NCI-H2227 (cell line): Measurements from ENCODE around the gene FAF2.

Experiments
- DNase-seq: peaks from one replicate; lab custom pipeline; 2025; ENCODE audit not compliant: unreplicated experiment; lab: John Stamatoyannopoulos, UW

Gene FAF2

DNA sequence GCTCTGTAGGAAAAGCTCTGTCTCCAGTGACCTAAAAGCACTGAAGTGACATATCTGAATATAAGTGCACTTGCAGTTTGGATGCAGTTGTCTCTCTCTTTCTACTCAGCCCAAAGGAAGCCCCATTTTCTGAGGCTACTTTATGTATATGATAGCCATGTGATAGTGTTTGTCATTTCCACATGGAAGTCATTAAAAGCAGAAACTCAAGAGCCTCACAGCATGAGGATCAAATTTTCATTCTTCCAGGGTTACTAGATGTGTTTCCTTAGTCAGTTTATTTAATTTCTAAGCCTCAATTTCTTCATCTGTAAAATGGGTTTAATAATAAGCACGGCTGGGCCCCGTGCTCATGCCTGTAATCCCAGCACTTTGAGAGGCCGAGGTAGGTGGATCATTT lies 52.3 kb downstream of the FAF2 start:
- no peak for DNase-seq

DNA sequence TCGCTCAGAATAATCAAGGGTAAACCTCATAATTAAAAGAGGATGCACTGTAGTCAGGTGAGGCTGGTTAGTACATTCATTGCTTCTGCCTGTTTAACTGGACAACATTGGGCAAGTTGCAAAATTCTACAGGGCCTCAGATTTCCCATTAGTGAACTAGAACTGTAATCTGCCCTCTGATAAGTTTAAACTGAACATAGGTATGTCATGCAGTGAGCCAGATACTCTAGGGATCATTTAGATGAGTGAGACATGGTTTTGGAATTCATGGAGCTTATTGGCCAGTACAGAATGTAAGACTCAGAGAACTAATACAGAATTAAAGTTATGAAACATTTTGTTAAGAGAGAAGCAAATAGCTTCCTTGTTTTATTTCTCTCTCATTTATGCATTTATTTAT lies 53.1 kb downstream of the FAF2 start:
- DNase-seq = no peak

DNA sequence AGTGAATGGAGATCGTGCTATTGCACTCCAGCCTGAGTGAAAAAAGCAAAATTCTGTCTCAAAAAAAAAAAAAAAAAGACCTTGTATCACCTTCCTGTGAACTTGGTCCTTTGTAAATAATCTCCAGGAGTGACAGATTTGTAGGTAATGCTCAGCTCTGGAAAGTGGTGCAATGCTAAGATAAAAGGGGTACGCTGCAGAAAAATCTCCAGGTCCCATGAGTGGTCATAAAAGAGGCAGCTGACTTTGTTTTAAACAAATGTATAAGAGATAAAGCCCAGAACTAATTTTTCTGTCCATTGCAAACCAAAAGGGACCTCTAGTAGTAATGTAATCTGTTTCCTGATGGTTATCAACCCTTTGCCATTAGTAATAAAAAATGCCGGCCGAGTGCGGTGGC lies 55.3 kb downstream of the FAF2 start:
- DNase-seq = no peak

DNA sequence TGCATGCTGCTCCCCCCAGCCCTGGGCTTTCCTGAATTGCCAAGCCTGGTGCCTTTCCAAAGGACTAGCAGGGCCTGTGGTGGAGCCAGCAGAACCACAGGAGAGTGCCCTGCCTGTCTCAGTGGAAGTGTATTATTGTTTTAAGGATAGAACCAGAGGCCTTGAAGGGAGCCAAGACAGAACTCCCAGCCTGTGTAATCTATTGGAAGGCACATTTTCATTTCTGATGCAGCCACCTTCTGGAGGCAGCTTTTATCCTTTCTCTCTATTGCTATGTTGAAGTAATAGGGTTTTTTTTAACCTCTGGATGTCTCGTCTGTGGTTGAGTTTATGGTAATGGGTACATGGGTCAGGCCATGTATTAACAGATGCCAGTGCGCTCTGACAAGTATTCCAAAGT lies 59.7 kb downstream of the FAF2 start:
- no peak for DNase-seq

DNA sequence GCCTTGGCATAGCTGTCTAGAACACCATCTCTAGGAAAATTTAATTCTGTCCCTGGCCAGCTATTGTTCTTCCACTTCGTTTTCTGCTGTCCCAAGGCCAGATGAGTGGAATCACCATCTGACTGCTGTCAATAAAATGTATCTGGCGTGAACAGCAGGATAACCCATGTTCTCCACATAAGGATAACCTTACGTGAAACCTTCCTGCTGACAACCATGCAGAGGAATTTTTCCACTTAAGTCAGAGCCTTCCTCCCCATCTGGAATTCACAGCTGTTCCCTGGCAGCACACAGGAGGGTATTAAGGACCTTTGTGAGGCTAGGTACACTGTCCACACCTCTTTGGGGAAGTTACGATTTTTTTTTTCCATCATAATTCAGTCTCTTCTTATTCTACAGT lies 60.4 kb downstream of the FAF2 start:
- no peak for DNase-seq

DNA sequence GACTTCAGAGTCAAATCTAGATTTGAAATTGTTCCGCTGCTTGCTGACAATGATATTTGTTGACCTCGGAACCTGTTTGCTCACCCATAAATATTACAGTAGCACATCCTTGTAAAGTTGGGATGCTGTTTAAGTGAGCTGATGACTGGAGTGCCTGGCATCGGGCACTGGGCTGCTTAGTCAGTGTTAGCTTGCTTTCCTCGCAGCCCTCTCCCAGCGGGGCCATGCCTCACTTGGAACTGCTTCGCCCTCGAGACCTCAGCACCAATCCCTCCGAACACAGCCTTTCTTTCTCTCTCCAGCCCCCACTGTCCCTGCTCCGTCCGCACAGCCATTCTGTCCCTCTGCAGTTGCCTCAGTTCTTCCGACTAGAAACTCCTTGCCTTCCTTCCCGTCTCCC lies 65.6 kb downstream of the FAF2 start:
- DNase-seq = no peak

DNA sequence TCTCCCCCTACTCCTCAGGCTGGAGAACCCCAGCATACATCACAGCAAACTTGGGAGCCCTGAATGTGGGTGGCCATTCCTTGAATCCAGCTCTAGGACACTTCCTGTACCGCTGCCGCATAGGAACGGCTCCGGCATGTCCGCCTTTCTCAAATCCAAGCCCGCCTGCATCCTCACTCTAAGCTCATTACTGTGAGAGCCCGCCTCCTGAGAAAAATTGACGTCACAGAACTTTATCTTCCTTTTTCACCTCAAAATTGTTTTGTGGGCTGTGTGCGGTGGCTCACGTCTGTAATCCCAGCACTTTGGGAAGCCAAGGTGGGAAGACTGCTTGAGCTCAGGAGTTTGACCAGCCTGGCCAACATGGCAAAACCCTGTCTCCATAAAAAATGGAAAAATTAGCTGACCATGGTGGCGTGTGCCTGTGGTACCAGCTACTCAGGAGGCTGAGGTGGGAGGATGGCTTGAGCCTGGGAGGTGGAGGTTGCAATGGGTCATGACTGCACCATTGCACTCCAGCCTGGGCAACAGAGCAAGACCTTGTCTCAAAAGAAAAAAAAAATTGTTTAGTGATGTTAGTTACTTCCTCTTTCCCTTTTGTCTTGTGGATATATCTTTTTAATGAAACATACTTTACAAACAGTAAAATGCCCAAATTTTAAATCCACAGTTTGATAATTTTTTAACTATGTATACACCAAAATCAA lies 66.2 kb downstream of the FAF2 start:
- no peak for DNase-seq

DNA sequence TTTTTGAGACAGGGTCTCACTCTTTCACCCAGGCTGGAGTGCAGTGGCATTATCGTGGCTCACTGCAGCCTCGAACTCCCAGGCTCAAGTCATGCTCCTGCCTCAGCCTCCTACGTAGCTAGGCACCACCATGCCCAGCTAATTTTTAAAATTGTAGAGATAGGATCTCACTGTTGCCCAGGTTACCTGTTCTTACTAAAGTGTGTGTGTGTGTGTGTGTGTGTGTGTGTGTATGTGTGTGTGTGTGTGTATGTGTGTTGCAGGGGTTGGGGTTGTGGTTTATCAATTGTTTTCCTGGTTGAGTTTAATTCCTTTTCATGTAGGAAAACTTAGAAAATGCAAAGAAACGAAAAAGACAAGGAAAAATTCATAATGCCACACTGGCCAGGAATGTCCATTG lies 67.2 kb downstream of the FAF2 start:
- DNase-seq = no peak

DNA sequence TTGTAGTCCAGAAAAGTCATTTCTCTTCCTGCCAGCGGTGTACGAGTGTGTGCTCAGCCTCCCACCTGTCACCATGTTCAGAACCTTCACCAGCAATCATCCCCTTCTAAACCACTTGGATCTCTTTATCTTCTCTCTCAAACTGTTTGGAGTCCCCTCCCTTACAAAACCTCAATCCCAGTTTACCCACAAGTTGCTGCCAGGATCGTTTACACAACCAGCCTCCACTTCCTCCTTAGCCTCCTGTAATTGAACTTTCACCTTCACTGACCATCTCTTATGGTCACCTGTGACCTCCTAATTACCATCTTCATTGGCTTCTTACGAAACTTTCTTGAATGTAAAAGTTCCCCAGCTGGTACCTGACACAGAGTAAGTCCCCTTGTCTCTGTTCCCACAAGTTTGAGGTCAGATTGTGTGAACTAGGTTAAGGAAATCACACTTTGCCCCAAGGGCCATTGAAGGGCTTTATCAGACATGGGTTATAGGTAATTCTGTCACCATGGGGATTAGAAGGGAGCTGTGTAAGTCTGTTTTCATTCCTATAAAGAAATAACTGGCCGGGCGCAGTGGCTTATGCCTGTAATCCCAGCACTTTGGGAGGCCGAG lies 69.0 kb downstream of the FAF2 start:
- no peak for DNase-seq

DNA sequence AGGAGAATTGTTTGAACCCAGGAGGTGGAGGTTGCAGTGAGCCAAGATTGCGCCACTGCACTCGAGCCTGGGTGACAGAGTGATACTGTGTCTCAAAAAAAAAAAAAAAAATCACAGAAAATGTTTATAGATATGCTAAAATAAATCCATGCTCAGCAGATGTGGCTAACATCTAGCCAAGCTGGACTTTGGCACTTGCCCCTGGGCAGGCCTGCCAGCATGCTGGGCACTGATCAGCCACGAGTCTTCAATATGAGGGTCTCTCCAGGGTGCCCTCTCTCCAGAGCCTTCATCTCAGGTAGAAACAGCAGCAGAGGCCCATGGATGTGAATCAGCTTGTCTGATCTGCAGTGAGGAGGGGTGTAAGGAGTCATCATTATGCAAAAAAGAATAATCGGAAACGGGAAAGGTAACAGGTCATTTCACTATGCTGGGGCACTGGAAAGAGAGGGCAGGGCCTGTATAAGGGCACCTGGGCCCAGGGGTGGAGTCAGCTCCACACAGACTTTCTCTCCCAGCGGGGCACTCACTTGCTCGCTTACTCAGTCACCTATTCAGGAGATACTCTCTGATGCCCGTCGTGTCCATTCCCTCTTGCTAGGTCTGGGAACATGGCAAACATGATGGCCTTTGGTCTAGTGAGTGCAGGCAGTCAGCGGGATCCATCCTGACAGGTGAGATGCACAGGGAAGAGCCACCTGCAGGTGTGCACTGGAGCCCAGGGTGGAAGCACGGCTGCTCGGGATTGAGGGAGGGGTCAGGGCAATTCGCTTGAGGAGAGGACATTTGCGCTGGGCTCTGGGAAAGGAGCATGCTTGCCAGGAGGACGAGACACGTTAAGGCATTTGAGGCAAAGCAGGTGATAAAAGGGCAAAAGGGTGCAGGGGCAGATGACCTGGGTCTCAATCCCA lies 71.9 kb downstream of the FAF2 start:
- DNase-seq = no peak

DNA sequence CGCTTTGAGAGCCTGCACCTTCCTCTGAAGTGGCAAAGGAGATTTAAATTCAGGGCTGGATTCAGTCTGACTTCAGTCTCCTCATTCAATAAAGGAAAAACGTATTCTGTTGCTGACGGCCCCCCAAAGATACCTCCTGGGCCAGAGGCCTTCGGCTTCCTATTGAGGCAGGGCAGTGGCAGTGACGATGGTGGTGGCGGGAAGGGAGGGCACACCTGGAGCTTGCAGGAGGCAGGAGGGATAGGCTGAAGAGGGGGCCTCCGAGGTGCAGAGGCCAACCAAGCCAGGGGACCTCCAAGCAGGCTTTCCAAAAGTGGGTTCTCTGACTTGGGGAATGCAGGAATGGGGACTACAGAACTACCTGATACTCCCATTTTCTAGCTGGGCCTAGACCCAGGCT lies 73.1 kb downstream of the FAF2 start:
- DNase-seq = no peak

DNA sequence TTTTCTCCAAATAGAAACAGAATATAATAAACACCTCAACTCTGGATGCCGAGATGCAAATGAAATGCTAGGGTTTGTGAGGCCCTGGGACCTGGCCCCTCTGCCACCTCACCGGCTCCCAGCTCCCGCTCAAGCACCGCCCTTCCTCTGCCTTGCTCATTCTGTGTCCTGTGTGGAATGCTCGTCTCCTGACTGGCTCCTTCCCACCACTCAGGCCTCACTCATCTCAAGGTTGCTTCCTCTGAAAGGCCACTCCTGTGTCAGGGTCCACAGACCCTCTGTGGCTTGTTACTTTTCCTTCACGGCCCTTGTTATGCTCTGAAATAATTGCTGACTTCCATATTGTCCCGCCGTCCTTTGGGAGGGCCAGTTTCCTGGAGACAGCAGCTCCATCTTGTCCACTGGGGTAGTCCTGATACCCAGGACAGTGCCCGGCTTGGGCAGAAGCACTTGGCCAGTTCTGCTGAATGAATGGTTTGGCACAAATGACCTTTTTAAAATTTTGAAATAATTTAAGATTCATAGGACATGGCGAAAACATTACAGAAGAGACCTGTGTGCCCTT lies 73.6 kb downstream of the FAF2 start:
- no peak for DNase-seq

DNA sequence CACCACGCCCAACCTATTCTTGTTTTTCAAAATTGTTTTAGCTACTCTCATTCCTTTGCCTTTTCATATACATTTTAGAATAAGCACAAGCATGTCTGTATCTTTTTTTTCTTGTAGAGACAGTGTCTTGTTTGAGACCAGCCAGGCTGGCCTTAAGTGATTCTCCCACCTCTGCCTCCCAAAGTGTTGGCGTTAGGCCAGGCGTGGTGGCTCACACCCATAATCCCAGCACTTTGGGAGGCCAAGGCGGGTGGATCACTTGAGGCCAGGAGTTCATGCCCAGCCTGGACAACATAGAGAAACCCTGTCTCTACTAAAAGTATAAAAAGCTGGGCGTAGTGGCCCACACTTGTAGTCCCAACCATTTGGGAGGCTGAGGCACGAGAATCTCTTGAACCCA lies 76.0 kb downstream of the FAF2 start:
- no peak for DNase-seq

DNA sequence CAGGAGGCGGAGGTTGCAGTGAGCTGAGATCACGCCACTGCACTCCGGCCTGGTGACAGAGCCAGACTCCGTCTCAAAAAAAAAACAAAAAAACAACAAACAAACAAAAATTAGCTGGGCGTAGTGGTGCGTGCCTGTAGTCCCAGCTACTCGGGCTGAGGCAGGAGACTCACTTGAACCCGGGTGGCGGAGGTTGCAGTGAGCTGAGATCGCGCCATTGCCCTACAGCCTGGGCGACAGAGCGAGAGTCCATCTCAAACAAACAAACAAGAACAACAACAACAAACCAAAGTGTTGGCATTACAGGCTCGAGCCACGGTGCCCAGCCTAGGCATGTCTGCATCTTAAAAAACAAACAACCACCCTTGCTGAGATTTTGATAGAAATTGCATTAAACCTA lies 76.8 kb downstream of the FAF2 start:
- DNase-seq = no peak

DNA sequence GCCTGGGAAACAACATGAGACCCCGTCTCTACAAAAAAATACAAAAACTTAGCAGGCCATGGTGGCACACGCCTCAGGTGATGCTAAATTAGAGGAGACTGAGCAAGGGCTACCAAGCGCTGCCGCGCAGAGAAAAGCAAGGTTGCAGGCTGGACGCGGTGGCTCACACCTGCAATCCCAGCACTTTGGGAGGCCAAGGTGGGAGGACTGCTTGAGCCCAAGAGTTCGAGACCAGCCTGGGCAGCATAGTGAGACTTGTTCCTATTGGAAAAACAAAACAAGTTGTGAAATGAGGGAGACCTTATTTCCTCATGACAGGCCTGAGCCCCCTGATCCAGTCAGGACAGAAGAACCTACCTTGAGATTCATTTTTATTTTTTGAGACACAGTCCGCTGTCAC lies 77.5 kb downstream of the FAF2 start:
- no peak for DNase-seq

DNA sequence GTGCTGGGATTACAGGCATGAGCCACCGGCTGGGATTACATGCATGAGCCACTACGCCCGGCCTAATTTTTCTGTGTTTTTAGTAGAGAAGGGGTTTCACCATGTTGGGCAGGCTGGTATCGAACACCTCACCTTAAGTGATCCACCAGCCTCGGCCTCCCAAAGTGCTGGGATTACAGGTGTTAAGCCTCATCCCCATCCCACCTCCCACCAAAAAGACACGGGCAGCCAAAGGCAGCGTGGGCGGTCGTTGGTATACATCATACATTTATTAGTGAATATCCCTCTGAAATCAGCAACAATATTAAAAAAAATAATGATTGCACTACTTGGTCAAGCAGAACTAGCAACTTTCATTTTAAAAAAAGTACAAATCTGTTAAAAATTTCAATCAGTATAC lies 78.3 kb downstream of the FAF2 start:
- no peak for DNase-seq

DNA sequence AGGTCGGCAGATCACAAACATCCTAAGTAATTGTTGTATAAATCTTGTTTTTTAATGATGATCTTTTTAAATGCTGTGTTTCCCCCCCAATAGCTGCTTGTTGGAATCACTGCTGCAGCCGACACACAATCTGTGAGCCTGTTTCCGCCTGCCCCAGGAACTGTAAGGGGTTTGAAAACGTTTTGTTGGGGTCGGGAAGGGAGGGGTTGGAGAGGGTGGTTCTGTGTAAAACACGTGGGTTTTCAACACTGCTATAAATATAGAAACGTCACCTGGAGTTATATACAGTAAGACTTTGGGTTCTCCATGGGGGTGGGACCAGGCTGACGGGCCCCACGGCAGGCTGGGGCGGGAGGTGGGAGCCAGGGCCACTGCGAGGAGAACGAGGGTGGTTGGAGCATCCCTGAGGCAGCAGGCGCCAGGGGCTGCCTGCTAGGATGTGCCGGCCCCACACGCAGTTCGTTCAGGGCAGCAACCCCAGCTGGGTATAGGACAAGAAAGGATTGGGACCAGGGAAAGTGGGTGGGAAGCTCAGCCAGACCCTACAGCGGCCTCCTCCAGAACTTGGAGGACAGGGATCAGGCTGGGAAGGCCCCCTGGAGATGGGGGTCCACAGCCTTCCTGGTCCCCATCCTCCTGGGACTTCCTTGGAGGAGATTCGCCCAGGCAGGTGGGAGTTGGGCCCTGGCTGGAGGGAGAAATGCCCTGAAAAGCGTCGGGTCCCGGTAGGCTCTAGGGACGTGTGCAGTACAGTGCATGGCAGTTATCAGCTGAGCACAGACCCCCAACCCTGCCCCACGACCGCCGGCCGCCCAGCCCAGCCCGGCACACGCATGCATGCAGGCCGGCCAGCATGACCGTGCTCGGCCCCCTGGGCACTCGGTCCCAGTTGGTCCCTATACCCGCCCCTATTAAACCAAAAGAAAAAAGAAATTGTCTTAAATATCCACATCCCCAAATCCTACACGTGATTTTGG lies 79.3 kb downstream of the FAF2 start:
- no peak for DNase-seq

DNA sequence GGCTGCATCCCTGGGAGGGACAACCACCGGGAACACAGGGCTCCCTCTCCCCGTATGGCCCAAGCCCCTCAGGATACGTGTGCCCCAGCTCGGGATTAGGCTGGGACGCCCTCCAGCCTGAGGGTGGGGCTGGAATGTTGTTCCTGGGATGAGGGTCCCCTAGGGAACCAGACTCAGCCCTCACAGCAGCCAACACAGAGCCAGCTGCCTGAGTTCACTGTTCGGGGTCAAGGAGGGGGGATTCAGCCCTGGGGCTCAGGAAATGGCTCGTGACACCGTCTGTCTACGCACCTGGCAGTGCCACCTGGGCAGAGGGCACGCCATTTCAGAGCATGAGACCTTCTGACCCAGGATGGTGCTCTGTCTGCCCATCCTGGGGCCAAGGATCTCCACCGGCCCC lies 80.1 kb downstream of the FAF2 start:
- no peak for DNase-seq

DNA sequence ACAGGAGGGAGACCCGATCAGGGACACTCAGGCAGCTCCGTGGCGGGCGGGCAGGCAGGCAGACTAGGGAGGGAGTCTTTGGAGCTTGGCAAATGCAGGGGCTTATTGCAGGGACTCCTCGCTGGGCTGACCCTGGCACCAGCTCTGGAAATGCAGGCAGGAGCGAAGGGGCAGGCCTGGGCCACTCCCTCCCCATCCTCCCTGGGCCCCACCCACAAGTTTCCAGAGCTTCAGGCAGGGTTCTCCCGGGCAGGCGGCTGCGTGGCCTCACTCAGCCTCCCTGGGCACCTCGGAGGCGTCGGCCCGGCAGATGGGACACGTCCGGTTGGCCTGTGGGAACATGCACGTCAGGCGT lies 80.6 kb downstream of the FAF2 start:
- no peak for DNase-seq

DNA sequence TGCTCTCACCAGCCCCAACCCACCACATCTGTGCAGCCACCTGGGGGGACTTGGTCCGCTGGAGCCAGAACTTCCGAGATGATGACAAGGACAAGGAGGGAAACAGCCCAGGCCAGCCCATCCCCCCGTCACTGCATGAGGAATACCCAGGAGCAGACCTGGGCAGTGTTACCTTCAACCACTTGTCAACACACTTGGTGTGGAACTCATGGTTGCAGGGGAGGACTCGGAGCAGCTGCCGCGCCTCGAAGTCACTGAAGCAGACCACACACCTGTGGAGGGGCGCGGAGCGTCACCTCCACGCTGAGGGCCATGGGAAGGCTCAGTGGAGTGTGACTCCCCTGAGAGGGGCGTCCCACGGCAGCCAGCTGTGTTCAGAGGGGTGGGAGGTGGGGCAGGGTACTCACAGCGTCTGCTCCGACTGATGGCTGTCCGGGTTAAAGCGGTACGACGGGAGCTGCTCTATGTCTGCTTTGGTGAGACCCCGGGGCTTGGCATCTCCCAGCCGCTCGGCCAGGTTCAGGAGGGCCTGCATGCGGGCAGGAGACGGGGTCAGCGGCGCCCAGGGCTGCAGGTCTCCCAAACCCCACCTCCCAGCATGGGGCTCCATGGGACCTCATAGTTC lies 81.0 kb downstream of the FAF2 start:
- no peak for DNase-seq
